HG03045 (cell line): ENCODE measurements around the gene CCDC152.
"Not testable (repeated sequence)": the region's sequence is repeated elsewhere in the genome, so short reads cannot be mapped to it uniquely, and the experiment has no call there.

Experiments used
- ATAC-seq: cut with Tn5 transposase; IDR thresholded peaks from one replicate; pipeline ENCODE4 v1.9.1; 2021; ENCODE audit warnings: mild to moderate bottlenecking, moderate library complexity; ENCODE audit not compliant: unreplicated experiment

Gene CCDC152, protein sequence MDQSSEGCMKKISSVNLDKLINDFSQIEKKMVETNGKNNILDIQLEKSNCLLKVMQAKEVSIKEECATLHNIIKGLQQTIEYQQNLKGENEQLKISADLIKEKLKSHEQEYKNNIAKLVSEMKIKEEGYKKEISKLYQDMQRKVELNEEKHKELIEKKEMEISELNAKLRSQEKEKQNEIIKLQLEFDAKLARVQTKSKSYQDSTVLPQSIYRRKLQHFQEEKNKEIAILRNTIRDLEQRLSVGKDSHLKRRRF

DNA sequence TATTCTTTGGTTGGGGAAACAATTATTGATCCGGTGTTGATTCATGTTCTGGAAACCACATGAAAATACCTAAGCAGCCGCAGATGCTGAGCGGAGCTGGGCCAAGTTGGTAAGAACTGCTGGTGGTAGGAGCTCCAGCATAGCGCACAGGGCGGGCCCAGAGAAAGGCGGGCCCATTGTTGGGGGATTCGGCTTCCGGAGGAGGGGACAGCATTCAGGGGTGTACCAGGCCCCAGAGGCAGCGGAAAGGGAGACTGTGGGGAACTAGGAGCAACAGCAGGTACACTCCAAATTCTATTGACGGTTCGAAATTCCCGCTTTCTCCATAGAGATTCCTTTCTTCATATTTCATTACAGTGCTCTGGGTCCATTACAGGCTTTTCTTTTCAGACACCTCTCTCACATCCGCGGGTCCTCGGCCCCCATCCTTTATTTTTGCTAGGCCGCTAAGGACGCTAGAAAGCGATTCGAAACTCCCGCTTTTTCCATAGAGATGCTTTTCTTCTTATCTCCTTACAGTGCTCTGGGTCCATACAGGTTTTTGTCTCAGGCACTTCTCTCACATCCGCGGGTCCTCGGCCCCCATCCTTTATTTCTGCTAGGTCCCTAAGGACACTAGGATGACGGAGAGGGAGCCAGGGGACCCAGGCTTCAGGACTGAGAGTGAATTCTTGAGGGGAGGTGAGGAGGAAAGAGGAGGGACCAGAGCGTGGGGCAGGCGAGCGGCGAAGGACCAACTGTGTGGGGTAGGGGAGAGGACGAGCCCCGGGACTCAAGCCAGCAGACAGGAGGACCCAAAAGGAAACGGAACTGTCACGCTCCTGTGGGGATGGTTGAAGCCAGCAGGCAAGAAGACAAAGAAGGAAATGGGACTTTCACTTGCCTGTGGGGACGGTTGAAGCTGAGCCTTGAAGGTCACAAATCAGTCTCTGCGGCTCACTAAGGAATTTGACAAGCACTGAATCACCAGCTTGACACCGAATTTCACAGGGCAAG, at the start of gene CCDC152:
CCDC152 (plus strand) TSS at position 213 of the 996 bp plus-strand sequence. CDS start 2,304 bp downstream, outside the sequence.
- ATAC-seq: peak; percentile 91

DNA sequence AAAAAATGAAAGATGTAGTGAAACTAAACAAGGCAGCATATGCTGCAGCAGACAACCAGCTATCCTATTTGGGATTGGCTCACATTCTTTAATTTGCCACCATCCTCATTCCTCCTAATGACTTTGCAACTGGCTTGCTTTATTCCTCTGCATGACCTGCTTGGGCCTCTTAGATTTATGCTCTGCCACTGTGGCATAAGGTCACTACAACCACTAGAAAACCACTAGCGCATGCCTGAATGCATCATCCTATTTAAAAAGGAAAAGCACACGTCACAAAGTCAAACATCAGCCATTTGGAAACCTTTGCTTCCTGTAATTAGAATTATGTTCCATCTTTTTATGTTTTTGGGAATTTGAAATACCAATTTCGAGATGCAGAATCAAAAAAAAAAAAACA, 40.8 kb upstream of the CCDC152 start:
- ATAC-seq: no peak

DNA sequence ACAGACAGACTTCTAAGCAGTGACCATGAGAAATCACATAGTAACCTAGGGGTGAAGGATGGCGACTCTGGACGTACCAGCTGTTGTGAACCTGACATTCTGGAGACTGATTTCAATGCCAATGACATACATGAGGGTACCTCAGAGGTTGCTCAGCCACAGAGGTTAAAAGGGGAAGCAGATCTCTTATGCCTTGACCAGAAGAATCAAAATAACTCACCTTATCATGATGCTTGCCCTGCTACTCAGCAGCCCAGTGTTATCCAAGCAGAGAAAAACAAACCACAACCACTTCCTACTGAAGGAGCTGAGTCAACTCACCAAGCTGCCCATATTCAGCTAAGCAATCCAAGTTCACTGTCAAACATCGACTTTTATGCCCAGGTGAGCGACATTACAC, 38.0 kb upstream of the CCDC152 start:
- peak; percentile 62 for ATAC-seq

DNA sequence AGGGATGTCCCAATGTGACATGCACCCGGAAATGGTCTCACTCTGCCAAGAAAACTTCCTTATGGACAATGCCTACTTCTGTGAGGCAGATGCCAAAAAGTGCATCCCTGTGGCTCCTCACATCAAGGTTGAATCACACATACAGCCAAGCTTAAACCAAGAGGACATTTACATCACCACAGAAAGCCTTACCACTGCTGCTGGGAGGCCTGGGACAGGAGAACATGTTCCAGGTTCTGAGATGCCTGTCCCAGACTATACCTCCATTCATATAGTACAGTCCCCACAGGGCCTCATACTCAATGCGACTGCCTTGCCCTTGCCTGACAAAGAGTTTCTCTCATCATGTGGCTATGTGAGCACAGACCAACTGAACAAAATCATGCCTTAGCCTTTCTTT, 37.6 kb upstream of the CCDC152 start:
- no peak for ATAC-seq

DNA sequence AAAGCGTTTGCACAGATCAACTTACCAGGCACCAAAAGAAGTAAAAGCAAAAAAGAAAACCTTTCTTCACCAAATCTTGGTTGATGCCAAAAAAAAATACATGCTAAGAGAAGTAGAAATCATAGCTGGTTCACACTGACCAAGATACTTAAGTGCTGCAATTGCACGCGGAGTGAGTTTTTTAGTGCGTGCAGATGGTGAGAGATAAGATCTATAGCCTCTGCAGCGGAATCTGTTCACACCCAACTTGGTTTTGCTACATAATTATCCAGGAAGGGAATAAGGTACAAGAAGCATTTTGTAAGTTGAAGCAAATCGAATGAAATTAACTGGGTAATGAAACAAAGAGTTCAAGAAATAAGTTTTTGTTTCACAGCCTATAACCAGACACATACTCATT, 36.4 kb upstream of the CCDC152 start:
- no peak for ATAC-seq

DNA sequence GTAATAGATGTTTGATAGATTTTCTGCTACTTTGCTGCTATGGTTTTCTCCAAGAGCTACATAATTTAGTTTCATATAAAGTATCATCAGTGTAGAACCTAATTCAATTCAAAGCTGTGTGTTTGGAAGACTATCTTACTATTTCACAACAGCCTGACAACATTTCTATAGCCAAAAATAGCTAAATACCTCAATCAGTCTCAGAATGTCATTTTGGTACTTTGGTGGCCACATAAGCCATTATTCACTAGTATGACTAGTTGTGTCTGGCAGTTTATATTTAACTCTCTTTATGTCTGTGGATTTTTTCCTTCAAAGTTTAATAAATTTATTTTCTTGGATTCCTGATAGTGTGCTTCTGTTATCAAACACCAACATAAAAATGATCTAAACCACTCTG, 35.1 kb upstream of the CCDC152 start:
- no peak for ATAC-seq

DNA sequence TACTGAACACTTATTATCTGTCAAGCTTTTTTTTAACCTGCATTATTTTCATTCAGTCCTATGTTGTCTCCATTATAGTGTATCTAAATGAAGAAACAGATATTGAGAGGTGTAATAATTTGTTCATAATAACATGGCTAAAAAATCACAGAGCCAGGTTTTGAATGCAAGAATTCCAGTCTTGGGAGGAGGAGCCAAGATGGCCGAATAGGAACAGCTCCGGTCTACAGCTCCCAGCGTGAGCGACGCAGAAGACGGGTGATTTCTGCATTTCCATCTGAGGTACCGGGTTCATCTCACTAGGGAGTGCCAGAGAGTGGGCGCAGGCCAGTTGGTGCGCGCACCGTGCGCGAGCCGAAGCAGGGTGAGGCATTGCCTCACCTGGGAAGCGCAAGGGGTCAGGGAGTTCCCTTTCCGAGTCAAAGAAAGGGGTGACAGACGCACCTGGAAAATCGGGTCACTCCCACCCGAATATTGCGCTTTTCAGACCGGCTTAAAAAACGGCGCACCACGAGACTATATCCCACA, 22.0 kb upstream of the CCDC152 start:
- ATAC-seq: not testable (repeated sequence)

DNA sequence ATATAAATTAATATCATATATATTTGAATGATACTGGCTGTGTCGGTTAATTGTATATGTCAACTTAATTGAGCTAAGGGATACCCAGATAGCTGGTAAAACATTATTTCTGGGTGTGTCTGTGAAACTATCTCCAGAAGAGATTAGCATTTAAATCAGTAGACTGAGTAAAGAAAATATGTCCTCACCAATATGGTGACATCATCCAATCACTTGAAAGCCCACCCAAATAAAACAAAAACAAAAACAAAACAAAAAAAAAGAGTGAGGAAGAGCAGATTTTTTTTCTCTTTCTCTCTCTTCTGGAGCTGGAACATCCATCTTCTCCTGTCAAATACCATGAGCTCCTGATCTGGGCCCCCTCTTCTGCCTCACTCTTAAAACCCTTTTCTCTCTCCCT, 15.7 kb upstream of the CCDC152 start:
- ATAC-seq: no peak

DNA sequence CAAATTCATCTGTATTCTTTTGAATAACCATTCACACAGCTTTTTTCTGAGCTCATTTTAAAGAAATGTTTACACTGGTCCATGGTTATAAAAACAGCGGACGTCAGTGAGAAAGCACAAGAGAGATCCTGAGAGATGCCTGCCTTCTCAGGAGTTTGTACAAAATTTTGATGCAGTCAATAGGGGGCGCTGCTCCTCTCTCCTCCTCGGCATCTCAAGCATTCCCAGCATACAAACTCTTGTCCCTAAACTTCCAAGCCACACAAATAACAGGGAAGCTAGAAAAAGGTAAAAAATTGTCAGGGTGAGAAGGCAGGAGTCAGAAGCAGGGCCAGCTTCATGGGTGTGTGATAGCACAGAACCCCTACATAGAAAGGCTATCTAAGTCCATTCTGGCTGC, 11.2 kb upstream of the CCDC152 start:
- no peak for ATAC-seq

DNA sequence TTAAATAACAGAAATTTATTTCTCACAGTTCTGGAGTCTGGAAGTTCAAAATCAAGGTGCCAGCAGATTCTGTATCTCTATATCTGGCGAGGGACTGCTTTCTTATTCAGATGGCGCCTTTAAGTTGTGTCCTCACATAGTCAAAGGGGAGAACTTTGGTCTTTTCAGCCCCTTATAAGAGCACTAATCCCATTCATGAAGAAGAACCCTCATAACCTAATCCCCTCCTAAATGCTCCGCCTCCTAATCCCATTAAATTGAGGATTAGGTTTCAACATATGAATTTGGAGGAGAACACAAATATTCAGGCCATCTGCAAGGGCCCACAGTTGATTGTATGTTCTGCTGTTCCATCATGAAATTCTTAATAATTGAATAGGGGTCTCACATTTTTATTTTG, 10.8 kb upstream of the CCDC152 start:
- ATAC-seq: no peak

DNA sequence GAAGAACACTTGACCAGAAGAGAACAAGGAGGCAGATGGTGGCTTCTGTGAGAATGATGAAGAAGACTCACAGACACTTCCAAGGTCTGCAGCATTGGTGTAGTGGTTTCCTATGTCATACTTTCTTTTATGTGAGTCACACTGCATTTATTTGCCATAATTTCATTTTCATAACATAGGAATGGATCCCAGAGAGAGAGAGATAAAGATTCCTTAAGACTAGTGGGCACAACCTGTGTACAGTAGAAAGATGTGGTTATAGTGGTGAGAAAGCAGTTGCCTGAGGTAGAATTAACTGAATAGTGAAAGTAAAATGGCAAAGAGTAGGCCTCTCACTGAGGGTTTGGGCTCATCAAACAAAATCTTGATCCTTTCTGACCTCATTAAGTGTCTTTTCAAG, 7.6 kb upstream of the CCDC152 start:
- ATAC-seq: no peak

DNA sequence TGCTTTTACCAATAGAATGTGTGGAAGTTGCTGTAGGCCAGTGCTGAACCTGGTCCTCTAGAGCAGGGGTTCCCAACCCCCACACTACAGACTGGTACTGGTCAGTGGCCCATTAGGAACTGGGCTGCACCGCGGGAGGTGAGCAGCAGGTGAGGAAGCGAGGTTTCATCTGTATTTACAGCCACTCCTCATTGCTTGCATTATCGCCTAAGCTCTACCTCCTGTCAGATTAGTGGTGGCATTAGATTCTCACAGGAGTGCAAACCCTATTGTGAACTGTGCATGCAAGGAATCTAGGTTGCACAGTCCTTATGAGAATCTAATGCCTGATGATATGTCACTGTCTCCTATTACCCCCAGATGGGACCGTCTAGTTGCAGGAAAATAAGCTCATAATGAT, 6.1 kb upstream of the CCDC152 start:
- no peak for ATAC-seq

DNA sequence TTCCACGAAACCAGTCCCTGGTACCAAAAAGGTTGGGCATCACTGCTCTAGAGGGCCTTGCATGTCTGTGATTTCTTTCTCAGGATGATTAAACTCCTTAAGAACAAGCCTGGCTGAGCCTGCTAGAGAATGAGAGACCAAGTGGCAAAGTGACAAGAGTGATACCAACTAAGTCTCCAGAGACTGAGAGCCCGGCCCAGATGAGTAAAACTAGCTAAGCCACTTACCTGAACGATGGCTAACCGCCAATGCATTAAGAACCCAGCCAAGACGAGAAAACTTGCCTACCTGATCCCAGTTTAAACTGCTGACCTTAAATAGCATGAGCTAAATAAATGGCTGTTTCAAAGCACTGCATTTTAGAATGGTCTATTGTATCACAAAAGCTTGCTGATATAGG, 5.6 kb upstream of the CCDC152 start:
- no peak for ATAC-seq

DNA sequence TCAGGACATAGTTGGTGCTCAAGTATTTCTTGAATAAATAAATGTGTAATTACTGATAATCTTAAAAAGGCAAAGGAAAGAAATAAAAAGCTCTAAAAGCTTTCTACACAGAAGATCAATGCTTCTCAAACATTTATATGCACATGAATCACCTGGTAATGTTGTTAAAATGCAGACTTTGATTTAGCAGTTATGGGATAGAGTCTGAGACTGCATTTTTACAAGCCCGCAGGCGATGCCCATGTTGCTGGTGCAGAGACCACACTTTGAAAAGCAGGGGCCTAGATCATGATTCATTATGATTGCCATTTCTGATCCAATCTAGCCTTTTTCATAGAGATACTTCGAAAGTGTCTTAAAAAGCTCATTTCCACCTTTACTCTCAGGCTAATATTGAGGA, 3.5 kb upstream of the CCDC152 start:
- ATAC-seq: no peak

DNA sequence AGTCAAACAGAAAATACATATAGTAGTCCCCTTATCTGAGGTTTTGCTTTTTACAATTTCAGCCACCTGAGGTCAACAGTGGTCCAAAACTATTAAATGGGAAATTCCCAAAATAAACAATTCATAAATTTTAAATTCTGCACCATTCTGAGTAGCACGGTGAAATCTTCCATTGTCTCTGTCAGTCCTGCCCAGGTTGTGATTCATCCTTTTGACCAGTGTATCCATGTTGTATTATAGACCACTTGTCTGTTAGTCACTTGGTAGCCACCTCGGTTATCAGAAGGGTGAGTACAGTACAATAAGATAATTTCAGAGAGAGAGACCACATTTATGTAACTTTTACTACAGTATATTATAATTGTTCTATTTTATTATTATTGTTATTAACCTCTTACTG, 2.8 kb downstream of the CCDC152 start:
- no peak for ATAC-seq

DNA sequence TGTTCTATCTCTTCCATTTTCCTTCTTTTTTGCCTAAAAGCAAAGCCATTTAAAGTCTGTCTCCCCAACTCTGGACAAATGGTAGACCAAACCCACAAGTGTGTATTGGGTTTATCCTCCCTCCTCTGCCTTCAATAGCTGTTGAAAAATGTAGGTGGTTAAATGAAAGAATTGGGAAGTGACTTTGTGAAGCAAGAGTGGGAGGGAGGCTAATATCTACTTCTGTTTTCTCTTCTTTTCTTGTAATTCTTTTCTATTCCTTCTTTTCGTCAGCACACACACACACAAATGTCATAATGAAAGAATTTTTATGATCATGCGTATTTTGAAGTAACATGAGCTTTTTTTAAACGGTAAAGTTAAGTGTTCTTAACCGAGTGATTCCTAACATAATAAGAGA, 3.8 kb downstream of the CCDC152 start:
- ATAC-seq: no peak

DNA sequence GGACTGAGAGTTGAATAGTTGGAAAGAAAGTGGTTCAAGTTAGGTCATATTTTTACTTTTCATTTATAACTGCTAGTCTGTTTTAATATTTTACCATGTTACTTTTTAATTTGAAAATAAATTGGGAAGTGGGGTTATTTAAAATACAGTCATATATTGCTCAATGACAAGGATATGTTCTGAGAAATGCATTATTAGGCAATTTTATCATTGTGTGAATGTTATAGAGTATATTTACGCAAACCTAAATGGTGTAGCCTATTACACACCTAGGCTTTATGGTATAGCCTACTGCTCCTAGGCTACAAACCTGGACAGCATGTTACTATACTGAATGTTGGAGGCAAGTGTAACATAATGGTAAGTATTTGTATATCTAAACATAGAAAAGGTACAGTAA, 5.2 kb downstream of the CCDC152 start:
- no peak for ATAC-seq

DNA sequence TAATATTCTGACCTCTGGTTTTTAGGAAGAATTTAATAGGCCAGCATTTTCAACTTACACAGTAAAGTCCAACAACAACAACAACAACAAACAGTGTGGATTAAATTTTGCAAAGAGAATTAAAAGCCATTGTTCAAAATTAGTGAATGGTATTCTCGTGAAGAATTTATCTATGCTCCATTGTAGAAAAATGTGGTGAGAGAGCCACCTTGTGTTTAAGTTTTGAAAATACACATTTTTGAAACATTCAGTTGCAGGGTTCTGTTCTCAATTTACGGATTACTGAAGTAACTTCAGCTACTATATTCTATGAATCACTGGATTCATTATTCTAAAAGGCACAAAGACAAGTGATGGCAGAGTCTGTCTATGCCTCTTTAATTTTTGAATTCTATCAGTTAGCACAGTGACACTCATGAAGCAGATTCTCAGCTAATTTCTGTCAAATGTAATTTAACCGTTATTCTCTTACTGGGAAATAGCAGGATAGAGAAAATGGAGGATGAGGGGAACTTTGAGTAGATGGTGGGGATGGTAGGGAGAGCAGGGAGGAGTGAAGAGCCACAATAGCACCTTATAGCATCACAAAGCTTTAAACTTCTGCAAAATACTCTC, 11.0 kb downstream of the CCDC152 start:
- no peak for ATAC-seq

DNA sequence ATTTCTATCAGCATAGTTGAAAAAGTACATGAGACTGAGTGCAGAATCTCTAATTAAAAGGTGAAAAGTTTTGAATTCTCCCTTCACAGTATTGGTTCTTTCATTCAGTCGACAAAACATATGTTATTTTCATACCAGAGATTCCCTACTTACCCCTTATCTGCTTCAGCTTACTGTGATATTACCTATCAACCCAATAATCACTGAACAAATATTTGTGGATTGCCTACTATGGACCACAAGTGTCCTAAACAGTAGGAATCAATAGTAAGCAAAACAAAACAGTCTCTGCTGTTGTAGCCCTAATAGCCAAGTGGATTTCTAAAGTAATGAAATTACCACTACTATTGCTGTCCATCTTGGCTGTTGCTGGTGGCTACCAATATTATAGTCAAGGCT, 11.5 kb downstream of the CCDC152 start:
- ATAC-seq: no peak

DNA sequence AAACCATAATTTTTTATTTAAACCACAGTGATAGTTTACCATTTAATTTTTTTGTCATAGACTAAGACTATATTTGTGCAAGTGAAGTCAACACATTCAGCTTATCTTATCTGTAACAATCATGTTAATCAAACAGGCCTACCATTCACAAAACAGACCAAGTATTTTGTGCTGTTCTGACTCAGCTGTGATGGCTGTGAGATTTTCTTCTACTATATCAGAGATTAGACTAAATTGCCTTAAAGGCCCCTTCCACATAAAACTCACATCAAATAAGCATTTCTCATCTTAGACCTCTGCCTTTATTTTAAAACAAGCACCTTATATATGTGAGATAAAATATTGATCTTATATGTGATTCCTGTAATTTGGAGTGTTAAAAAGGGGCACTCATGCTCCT, 13.4 kb downstream of the CCDC152 start:
- no peak for ATAC-seq

DNA sequence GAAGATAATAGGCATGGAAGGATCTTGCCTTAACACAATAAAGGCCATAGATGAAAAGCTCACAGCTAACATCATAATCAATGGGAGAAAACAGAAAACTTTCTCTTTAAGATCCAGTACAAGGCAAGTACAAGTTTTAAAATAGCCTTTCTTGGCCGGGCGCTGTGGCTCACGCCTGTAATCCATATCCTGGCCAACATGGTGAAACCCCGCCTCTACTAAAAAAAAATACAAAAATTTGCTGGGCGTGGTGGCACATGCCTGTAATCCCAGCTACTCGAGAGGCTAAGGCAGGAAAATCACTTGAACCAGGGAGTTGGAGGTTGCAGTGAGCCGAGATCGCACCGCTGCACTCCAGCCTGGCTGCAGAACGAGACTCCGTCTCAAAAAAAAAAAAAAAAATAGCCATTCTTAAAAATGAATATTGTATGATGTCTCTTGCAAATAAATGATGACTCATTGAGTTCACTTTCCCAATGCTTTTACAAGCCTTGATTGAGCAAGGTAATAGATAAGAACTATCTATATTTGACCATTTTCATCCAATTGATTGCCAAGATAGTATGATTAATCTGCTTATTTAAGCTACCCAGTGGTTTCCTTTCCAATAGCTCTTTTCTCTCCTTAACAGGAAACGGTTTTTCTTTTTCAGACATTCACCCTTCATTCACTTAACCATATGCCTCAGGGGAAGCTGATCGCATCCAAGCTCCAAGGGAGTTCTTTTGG, 15.8 kb downstream of the CCDC152 start:
- ATAC-seq: no peak
